GM06990 (cell line): ENCODE results near the gene GAS5.
"Not testable (repeated sequence)": the region's sequence is repeated elsewhere in the genome, so short reads cannot be mapped to it uniquely, and the experiment has no call there.

ENCODE experiments used
- DNase-seq: peaks from one replicate; pipeline ENCODE4 v3.0.0-alpha.2; 2011; ENCODE audit not compliant: insufficient read length; ENCODE audit errors: extremely low read depth
- H3K27me3 ChIP-seq: replicated peaks from 2 replicates; pipeline ENCODE4 v1.6.0; 2011; ENCODE audit warnings: low read length; ENCODE audit not compliant: control insufficient read depth, insufficient read depth
- H3K36me3 ChIP-seq: 2 replicates; pipeline ENCODE4 v1.5.1; 2011; ENCODE audit warnings: low read length; ENCODE audit not compliant: control insufficient read depth, insufficient read depth
- H3K4me3 ChIP-seq: replicated peaks from 2 replicates; pipeline ENCODE4 v1.5.1; 2011; ENCODE audit warnings: low read depth, mild to moderate bottlenecking, control low read depth, low read length
- CTCF ChIP-seq: IDR thresholded peaks from 2 replicates; pipeline ENCODE4 v1.5.1; 2011; ENCODE audit warnings: low read length, control low read depth, mild to moderate bottlenecking, inconsistent platforms; ENCODE audit not compliant: insufficient read depth, poor library complexity, severe bottlenecking

Gene GAS5

GRCh38 chr1:173888749-173889148 lies 21.0 kb upstream of the GAS5 start:
- peaks cover 5% of the 10 kb centered on the region for H3K36me3 ChIP-seq
- no peak overlapping the region for H3K4me3 ChIP-seq
- no peak for TF ChIP-seq CTCF
- DNase-seq, result no peak
- no peaks in the 10 kb centered on the region for H3K27me3 ChIP-seq

- TF ChIP-seq CTCF, result no peak
- no peak for DNase-seq
These were observed 19.8 kb upstream of the GAS5 start for GRCh38 chr1:173887627-173888026.

GRCh38 chr1:173886746-173887611 lies 19.2 kb upstream of the GAS5 start:
- Histone ChIP-seq H3K36me3 (peaks cover 5% of the 10 kb centered on the region), H3K4me3 (no peak overlapping the region), H3K27me3 (no peaks in the 10 kb centered on the region)
- DNase-seq, result no peak
- TF ChIP-seq CTCF, result no peak

More at GRCh38 chr1:173887627-173888026, 19.8 kb upstream of the GAS5 start:
- H3K36me3 ChIP-seq, result peaks cover 5% of the 10 kb centered on the region
- no peaks in the 10 kb centered on the region for H3K27me3 ChIP-seq
- H3K4me3 ChIP-seq, result no peak overlapping the region

- no peak overlapping the region for H3K4me3 ChIP-seq
- H3K27me3 ChIP-seq, result no peaks in the 10 kb centered on the region
- DNase-seq, result no peak
- H3K36me3 ChIP-seq, result peaks cover 5% of the 10 kb centered on the region
- TF ChIP-seq CTCF, result no peak
These were observed 16.9 kb upstream of the GAS5 start for GRCh38 chr1:173884701-173885100.

- DNase-seq, H3K4me3 ChIP-seq, H3K36me3 ChIP-seq, H3K27me3 ChIP-seq: not testable (repeated sequence)
These were observed 13.3 kb upstream of the GAS5 start for GRCh38 chr1:173881117-173881516.

GRCh38 chr1:173878251-173878650 lies 10.5 kb upstream of the GAS5 start:
- no peak for TF ChIP-seq CTCF
- DNase-seq, result no peak
- no peak overlapping the region for H3K4me3 ChIP-seq
- no peaks in the 10 kb centered on the region; the same call in 1 of the 2 replicates for H3K36me3 ChIP-seq
- H3K27me3 ChIP-seq, result no peaks in the 10 kb centered on the region
